GM12865 (cell line): Measurements from ENCODE around the gene DHX15.

Experiments
- DNase-seq: peaks from one replicate; pipeline ENCODE4 v3.0.0; 2010; ENCODE audit warnings: low read depth
- H3K4me3 ChIP-seq: 2 replicates; pipeline ENCODE4 v1.5.1; 2011; ENCODE audit warnings: mild to moderate bottlenecking, low read depth, low read length, control low read depth
- TF ChIP-seq, protein P1 (sequence below): IDR thresholded peaks from 2 replicates; pipeline ENCODE4 v1.5.1; 2011; ENCODE audit warnings: low read length, control low read depth, low read depth, inconsistent platforms; ENCODE audit not compliant: insufficient read depth; ENCODE audit errors: missing control alignments

The DHX15 gene

DNA sequence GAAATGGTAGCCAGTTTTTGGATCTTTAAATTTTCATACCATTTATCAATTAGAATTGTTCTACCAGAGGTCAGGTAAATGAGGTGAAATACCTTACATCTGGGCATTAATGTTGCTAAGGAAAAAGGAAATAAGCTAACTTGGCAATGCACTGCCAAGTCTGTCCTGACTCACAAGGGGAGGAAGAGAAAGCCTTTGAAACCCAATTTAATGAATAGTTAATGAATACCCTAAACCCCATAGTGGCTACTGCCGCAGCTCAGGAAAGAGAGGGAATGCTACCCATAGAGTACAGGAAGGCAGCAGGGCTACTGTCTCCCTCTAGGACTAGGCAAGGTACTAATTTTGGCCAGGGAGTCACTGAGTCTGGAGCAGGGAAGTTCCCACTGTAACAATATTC lies 16.8 kb upstream of the DHX15 start:
- DNase-seq: no peak
- TF ChIP-seq, protein P1, sequence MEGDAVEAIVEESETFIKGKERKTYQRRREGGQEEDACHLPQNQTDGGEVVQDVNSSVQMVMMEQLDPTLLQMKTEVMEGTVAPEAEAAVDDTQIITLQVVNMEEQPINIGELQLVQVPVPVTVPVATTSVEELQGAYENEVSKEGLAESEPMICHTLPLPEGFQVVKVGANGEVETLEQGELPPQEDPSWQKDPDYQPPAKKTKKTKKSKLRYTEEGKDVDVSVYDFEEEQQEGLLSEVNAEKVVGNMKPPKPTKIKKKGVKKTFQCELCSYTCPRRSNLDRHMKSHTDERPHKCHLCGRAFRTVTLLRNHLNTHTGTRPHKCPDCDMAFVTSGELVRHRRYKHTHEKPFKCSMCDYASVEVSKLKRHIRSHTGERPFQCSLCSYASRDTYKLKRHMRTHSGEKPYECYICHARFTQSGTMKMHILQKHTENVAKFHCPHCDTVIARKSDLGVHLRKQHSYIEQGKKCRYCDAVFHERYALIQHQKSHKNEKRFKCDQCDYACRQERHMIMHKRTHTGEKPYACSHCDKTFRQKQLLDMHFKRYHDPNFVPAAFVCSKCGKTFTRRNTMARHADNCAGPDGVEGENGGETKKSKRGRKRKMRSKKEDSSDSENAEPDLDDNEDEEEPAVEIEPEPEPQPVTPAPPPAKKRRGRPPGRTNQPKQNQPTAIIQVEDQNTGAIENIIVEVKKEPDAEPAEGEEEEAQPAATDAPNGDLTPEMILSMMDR: no peak
- no peak overlapping the region for H3K4me3 ChIP-seq

DNA sequence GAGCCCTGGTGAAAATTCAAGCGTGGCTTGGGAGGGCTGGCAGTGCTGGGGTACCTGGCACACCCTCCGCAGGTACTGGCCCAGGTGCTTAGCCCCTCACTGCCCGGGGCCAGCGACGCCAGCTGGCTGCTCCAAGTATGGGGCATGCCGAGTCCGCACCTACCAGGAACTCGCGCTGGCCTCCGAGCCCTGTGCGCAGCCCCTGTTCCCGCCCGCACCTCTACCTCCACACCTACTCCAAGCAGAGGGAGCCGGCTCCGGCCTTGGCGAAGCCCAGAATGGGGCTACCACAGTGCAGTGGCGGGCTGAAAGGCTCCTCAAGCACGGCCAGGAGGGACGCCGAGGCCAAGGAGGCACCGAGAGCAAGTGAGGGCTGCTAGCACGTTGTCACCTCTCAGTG lies 14.9 kb upstream of the DHX15 start:
- no peak for DNase-seq
- no peak overlapping the region for H3K4me3 ChIP-seq
- TF ChIP-seq, protein P1: no peak

DNA sequence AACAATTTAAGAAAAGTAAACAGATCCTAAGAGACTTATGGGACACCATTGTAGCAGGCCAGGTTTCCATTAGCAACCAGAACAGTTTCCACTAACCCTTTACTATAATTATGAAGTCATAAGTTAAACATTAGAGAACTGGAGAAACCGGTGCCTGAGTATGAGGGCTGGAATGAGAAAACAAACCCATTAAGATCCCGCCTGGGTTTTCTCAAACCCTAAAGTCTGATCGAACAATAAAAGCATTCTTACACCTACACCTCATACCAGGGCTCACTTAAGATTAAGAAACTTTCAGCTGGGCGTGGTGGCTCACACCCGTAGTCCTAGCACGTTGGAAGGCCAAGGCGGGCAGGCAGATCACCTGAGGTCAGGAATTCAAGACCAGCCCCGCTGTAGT lies 13.7 kb upstream of the DHX15 start:
- TF ChIP-seq, protein P1: no peak
- no peak for DNase-seq
- H3K4me3 ChIP-seq: no peak overlapping the region

DNA sequence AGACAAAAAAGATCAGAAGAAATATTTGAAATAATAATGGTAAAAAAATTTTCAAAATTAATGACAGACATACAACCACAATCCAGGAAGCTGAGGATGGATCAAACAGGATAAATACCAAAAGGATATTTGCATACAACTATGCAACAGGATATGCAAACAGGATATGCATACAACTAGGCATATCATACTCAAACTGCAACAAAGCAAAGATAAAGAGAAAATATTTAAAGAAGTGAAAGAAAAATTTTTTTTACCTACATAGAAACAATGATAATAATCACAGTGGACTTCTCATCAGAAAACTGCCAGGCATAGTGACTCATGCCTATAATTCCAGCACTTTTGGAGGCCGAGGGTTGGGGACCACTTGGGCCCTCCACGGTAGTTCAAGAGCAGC lies 11.3 kb upstream of the DHX15 start:
- TF ChIP-seq, protein P1: no peak
- no peak for DNase-seq
- H3K4me3 ChIP-seq: no peak overlapping the region

DNA sequence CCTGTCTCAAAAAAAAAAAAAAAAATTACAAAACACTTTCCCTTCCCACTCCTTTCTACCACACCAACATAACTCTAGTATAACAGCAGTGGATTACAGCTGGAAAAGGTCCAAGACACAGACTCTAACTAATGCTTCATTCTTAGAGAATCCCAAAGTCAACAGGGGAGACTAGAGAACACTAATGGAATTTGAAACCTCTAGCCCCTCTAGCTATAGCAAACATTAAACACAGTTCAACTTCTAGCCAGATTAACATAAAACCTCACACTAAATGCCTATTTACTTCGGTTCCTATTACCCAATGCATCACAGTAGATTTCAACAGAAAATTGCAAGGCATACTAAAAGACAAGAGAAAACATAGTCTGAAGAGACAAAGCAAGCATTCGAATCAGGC lies 10.5 kb upstream of the DHX15 start:
- DNase-seq: no peak
- TF ChIP-seq, protein P1: no peak
- no peak overlapping the region for H3K4me3 ChIP-seq

DNA sequence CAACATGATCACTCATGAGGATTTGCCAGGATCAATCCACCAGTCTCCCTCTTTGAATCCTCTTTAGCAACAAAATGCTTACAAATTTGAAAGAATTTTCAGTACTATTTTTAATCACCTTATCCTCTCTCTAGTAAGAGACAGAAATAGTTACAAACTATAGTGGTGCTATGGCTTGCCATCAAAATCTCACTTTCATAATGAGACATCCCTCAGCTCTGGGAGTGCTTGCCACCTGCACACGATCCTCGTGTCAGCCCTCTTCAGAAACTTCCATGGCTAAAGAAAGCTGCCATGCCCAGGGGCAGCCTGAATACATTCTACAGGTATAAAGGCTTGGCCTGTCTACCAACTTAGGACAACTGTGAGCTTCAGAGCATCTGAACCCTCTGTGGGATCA lies 5.1 kb upstream of the DHX15 start:
- no peak overlapping the region for H3K4me3 ChIP-seq
- DNase-seq: peak; percentile 64
- TF ChIP-seq, protein P1: no peak

DNA sequence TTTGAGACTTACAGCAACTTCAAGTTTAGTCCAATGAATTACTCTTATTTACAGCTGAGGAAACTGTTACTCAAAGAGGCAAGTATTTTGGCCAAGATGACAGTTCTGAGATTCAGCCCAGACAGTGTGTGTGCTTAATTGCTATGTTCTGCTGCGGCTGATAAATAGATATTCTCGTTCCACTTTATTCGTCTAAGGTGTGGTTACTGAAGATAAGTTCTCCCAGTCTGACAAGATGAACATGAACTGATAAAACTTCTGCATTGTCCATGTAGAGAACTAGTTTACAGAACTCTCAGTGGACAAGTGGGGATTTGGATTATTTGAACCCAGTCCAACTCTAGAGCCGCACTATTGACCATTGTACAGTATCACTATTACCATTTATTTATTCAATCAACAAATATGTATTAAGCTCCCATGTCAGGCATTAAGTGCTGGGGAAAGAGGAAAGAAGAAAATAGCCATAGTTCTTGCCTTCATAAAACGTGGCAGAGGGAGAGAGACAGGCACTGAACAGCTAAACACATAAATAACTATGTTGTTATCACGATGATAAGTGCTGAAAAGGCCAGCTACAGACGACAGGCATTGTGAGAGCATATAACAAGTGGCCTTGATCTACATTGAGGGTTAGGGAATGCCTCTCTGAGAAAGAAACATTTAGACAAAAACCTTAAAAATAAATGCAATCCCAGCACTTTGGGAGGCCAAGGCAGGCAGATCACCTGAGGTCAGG lies 4.0 kb upstream of the DHX15 start:
- no peak for DNase-seq
- TF ChIP-seq, protein P1: no peak
- H3K4me3 ChIP-seq: no peak overlapping the region
